OCI-LY3 (cell line): Measurements from ENCODE around the gene SRGAP2.
"Not testable (repeated sequence)": the region's sequence is repeated elsewhere in the genome, so short reads cannot be mapped to it uniquely, and the experiment has no call there.

Experiments used
- CTCF ChIP-seq: fragments of 200-600, 300-600 bp; sonication (generic); IDR thresholded peaks from 2 replicates; pipeline ENCODE4 v1.5.1; 2014; ENCODE audit warnings: antibody characterized with exemption, low read length, low read depth
- EZH2phosphoT487 ChIP-seq: fragments of 200-600 bp; shearing (Covaris generic); IDR thresholded peaks from 2 replicates; pipeline ENCODE4 v1.6.1; 2018; ENCODE audit warnings: antibody characterized with exemption, mixed run types, low read depth

- TF ChIP-seq CTCF, EZH2phosphoT487: not testable (repeated sequence)
These were observed 28.6 kb downstream of the SRGAP2 start for GRCh38 chr1:206231989-206232388.
